Measurements from ENCODE around the gene MFSD11.
A peak's percentile ranks its signal among the peaks of the same experiment; 100 is the strongest.
"Not testable (repeated sequence)": the region's sequence is repeated elsewhere in the genome, so short reads cannot be mapped to it uniquely, and the experiment has no call there.

The MFSD11 gene

DNA sequence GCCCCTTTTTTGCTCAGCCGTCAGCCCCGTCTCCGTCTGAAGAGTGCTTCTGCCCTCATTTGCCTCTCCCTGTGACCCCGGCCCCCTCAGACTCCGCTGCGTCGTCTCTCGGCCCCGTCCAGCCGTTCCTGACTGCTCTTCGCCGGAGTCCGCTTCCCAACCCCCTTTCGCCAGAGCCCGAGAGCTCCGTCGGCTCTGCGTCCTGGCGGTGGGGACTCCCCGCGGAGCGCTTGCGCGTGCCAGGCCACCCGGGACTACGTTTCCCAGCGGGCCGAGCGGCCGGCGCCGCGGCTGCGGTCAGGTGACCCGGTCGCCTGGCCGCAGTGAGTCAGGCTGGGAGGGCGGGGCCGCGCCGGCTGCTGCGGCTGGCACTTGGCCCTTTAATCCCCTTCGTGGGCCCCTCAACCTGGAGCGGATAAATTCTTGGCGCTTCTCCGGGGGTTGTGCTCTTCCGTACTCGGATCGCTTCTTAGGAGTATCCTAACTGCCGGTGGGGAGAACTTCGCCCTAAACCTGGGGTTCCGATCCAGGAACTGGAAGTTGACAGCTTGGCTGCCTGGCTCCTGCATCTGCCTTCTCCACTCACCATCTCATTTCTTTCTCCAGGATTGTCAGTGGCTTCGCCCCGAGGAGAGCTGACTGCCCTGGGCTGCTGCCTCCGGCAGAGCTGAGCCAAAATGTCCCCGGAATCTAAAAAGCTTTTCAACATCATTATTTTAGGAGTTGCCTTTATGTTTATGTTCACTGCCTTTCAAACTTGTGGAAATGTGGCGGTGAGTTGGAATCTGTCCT lies at the start of gene MFSD11:
TSS of gene MFSD11 (plus strand) at position 444 of the 792 bp plus-strand sequence. CDS start at position 678, 234 bp downstream.
- peak; percentile 98 for DNase-seq (ENCODE audit: low spot score)

DNA sequence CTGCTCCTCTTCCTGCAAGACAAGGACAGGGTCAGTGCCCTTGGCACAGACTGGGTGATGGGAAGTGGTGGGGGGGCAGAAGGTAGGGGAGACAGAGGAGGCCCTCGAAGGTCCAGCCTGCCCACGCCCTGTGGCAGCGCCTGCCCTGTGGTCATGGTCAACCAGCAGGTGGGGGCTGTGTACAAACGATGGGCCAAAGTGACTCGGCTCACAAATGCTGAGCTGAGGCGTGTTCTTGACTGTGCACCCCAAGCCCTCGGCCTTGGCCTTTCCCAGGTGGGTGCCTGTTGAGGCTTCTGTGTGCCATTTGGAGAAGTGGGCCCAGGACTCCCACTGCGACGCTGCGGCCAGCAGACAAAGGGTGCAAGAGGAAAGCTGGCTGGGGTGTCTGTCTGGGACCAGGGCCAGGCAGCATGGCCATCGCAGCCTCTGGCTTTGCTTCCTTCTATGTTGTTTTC lies 49.7 kb upstream of the MFSD11 start:
- no peak for DNase-seq (ENCODE audit: low spot score)

DNA sequence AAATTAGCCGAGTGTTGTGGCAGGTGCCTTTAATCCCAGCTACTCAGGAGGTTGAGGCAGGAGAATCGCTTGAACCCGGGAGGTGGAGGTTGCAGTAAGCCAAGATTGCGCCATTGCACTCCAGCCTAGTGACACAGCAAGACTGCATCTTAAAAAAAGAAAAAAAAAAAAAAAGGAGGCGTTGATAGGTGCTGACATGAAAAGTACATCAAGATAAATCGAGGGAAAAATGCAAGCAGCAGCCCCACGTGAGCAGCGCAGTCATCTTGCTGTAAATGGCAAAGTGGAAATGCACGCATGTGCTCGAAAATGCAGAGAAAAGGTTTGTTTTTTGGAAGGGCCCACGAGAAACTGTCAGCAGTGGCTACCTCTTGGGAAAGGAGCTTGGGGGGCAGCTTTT lies 48.1 kb upstream of the MFSD11 start:
- no peak for DNase-seq (ENCODE audit: low spot score)

DNA sequence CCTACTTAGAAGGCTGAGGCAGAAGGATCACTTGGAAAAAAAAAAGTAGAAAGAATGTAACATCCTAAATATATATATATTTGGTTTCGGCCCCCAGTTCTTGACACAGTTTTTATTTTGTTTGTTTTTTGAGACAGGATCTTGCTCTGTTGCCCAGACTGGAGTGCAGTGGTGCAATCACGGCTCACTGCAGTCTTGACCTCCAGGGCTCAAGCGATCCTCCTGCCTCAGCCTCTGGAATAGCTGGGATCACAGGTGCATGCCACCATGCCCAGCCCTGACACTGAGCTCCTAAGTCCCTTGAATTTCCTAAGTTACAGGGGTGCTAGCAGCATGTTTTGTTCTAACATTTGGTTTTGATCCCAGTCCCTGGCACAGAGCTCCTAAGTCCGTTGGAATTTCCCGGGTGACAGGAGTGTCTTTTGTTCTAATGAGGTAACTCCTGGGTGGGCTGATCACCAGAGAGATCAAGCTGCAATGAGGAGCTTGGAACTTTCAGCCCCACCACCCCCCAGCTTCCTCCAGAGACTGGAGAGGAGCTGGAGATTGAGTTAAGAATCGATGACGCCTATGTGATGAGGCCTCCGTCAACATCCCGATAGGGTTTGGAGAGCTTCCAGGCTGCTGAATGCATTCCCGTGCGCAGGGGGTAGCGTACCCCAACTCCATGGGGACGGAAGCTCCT lies 47.2 kb upstream of the MFSD11 start:
- DNase-seq (ENCODE audit: low spot score) = no peak

DNA sequence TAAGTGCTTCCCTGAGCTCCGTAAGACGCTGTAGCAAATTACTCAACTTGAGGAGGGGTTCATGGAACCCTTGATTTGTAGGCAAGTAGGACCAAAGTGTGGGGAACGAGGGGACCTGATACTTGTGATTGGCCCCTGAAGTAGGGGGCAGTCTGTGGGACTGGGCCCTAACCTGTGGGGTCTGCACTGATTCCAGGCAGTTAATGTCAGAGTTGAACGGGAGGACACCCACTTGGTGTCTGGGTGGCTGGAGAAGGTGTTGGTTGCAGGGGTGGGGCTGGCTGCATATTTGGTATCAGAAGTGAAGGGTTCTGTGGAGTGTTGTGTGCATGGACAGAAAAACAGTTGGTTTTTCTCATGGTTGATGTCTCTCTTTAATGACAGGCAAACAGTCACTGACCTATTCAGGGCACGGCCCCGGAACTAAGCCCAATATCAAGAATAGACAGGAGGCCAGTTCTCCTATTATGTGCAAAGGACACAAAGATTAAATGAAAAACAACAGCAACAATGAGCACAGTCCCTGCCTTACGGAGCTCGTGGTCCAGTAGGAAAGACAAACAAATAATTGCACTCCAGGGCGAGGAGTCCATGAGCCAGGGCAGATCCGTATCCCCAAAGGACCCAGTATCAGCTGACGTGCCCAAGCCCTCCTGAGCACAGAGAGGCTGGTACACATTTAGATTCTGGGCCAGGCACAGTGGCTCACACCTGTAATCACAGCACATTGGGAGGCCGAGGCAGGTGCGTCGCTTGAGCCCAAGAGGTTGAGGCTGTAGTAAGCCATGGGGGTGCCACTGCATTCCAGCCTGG lies 46.3 kb upstream of the MFSD11 start:
- DNase-seq (ENCODE audit: low spot score) = no peak

DNA sequence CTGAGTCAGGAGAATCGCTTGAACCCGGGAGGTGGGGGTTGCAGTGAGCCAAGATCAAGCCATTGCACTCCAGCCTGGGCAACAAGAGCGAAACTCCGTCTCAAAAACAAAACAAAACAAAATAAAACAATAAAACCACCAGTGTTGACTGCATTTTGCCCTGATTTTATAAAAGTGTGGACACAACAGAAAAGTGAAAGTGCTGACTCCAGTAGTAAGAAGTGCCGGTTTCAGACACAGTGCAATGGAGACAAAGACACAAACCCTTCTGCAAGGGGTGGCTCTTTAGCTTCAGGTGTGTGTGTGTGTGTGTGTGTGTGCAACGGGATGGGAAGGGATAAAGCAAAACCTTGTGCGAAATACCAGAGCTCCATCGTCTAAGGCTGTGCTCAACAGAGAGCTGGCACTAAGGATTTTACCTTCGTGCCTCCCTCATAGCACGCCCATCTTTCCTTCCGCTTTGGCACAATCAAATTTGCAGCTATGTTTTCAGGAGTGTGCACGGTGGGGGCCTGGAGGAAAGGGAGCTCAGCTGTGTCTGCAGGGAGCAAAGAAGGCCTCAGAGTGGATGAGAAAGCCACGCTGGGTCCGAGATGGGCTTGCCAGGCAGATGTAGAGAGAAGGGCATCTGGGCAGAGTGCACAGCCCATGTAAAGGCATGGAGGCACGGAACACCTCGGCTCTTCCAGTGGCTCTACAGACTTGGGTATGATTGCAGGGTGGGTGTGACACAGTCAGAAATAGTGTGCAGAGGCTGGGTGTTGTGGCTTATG lies 42.7 kb upstream of the MFSD11 start:
- DNase-seq (ENCODE audit: low spot score) = no peak

DNA sequence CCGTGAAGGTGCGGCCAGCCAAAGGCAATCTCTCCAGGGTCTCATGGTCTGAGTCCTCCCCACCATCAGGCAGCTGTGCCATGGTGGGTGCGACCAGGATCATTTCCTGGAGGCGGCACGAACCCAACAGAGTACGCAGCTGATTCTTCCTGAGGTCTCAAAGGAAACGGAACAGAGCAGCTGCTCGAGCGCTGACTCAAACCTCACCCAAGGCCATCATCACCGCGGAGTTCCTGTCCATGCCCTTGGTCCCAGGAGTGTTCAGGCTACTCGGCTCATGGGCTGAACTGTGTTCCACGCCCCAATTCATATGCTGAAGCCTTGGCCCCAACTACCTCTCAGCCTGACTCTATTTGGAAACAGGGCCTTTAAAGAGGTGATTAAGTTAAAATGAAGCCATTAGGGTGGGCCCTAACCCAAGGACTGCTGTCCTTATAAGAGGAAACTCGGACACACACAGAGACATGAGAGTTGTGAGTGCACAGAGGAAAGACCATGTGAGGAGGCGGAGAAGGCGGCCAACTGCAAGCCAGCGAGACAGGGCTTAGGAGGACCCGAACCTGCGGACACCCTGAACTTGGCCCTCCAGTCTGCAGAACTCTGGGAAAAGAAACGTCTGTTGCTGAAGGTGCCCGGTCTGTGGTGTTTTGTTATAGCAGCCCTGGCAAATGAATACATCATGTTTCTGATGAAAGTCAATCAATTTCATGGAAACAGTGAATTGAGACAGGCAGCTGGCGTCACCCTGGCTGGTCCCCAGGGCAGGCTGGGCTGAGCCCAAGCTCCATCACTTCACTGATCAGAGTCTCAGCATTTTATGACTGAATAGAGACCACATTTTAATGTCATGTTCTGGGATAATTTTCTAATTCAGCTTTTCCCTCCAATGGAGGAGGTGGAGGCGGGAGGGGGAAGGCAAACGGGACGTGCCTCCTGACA lies 40.9 kb upstream of the MFSD11 start:
- no peak for DNase-seq (ENCODE audit: low spot score)

DNA sequence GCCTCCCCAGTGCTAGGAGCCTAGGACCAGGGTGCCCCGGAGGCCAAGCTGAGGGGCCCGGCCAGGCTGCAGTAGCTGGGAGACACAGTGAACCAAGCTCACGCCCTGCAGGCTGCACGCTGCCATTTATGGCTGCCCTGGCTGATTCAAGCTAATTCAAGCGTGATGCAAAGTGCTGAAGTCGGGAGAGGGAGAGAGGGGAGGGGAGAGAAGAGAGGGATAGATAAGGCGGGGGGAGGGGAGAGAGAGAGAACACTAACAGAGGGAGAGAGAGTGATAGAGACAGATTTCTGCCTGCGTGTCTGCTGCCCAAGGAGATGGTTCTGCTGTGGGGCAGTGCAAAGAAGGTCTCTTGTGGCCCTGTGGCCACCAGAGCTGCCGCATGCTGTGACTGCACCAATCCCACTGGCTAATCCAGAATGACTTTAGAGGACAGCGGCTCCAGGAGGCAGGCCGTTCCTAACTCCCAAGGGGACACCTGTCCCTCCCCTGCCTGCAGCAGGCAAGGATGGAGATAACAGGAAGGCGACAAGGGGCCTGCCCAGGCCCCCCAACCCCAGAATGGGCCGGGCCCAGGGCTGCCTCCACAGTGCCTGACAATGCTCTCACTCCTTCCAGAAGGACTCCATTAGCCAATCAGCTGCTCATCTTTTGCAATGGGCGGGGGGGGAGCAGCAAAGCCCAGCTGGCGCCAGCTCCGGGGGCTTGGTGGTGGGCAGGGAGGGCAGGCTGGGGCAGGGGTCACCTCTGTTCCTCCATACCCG lies 40.0 kb upstream of the MFSD11 start:
- DNase-seq (ENCODE audit: low spot score) = peak; percentile 74

DNA sequence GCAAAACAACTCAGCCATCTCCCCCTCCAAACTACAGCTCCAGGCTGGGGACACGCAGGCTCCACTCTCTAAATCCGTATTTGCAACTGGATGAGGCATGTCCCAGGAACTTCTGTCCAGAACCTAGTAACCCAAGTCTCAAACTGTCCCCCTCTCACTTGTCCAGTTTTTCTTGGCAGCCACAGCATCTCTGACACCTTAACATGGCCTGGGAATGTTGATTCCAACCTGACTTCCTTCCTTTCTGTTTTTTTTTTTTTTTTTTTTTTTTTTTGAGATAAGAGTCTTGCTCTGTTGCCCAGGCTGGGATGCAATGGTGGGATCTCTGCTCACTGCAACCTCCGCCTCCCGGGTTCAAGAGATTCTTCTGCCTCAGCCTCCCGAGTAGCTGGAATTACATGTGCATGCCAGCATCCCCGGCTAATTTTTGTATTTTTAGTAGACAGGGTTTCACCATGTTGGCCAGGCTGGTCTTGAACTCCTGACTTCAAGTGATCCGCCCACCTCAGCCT lies 39.4 kb upstream of the MFSD11 start:
- DNase-seq (ENCODE audit: low spot score) = not testable (repeated sequence)

DNA sequence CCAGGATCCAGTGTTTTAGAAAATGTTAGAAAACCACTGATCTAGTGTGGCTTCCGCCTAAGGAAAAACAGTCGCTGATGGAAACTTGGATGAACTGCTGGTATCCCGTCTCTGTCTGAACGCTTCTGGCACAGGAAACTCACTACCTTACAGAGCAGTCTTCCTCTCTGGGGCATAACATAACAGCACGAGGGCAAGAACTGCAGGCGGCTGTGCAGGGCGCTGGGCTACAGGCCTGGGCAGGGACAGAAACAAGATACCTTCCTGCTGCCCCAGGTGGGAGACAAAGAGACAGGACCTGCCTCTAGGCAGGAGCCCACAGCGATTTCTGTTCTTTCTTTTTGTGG lies 37.7 kb upstream of the MFSD11 start:
- DNase-seq (ENCODE audit: low spot score) = no peak

DNA sequence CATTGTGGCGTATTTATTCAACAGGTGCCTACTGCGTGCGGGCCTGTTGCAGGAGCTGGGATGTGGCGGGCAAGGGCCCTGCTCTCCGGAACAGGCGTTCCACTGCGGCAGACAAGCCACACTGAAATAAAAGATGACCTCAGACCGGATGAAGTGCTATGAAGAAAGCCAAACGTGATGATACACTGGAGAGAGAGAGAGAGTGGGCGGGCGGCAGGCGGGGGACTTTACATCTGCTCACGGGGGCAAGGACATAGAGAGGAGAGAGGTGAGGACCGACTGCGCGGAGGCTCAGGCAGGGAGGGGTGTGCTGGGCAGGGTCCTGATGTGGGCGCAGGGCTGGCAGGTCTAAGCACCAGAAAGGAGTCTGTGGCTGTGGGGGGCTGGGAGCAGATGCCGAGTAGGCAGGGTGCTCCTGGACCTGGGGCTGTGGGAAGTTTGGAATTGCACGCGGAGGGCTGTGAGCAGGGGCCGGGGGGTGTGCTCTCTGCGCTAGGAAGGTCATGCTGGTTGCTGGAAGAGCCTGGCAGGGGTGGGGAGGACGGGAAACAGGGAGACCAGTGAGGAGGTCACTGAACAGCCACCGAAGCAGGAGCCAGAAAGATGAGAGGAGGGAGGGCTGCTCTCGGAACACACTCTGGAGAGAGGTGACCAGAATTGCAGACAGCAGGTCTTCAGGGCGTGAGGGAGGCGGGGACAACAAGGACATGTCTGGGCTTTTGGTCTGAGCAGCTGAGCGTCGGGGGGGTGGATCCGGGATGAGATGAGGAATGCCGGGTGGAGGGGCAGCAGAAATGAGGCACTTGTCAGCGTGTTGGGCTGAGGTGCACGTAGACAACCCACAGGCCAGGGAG lies 37.1 kb upstream of the MFSD11 start:
- DNase-seq (ENCODE audit: low spot score) = peak; percentile 51

DNA sequence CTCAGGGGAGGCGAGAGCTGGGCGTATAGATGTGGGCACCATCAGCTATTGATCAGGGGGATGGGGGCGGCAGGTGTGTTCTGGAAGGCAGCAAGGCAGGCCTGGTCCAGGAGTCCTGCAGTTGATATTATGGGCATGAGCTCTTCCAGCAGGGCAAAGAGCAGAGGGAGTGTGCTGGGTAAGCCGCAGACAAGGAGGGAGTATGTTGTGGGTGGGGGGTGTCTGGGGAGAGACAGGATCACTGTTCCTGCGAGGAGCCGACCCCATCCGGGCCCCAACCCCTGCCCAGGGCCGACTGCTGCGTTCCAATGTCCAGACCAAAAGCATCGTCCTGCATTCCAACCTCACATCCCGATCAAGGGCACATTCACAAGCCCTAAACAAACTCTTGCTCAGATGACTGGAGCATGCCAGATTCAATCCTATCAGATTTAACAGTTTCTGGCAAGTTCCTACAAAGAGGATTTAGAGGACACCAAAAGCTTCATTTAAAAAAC lies 36.4 kb upstream of the MFSD11 start:
- peak; percentile 52 for DNase-seq (ENCODE audit: low spot score)

DNA sequence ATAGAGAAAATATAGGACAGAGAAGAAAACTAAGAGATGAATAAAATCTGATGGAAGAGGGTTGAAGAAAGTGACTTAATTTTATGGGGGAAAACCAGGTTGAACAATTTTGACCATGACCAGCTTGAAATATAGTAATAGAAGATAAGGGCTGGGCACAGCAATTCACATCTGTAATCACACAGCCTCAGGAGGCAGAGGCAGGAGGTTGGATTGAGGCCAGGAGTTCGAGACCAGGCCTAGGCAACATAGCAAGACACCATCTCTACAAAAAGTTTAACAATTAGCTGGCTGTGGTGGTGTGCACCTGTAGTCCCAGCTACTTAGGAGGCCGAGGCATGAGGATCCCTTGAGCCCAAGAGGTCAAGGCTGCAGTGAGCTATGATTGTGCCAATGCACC lies 35.8 kb upstream of the MFSD11 start:
- DNase-seq (ENCODE audit: low spot score) = no peak

DNA sequence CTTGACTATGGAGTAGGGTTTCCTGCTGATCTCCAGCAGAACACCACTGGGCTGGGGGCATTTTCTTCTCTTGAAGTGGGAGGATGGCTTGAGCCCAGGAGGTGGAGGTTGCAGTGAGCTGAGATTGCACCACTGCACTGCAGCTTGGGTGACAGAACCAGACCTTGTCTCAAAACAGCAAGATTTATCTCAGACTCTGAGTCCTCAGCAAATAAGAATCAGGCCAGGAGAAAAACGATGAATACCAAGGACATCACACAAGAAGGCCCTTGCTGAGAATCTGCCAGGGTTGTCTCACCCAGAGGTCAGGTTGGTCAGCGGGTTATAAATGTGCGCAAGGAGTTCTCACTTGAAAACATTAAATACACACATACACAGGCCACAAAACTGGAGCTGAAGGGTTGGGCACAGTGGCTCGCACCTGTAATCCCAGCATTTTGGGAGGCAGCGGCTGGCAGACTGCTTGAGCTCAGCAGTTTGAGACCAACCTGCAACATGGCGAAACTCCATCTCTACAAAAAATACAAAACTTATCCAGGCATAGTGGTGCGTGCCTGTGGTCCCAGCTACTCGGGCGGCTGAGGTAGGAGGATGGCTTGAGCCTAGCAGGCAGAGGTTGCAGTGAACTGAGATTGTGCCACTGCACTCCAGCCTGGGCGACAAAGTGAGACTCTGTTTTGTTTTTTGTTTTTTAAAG lies 34.8 kb upstream of the MFSD11 start:
- DNase-seq (ENCODE audit: low spot score) = no peak

DNA sequence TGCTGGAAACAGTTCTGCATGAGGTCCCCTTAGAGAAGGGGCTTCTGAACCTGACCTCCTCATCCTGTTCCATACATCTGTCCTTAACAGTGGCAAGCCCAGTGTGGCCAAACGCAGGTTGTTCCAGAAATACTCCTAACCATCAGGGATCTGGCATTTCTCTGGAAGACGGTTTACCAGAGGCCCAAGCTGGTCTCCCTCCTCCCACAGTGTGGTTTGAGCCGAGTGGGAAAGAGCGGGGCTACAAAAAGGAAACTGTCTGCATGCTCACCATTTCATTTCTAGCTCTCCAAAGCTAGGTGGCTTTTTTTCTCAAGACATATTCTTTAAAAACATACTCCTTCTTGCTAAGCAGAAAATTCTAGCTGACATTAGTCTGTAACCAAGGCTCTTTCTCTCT lies 33.1 kb upstream of the MFSD11 start:
- DNase-seq (ENCODE audit: low spot score) = no peak

DNA sequence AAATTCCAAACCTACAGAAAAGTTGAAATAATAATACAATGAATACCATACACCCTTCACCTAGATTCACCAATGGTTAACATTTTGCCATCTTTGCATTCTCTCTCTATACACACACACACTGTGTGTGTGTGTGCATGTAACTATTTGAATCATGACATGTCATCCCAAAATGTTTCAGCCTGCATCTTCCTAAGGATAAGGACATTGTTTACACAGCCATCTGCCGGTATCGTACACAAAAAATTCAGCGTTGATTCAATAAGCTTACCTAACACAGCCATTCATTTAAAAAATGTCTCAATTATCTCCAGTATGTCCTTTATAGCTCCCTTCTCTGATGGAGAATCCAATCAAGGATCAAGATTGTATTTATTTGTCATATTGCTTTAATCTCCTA lies 31.1 kb upstream of the MFSD11 start:
- no peak for DNase-seq (ENCODE audit: low spot score)

DNA sequence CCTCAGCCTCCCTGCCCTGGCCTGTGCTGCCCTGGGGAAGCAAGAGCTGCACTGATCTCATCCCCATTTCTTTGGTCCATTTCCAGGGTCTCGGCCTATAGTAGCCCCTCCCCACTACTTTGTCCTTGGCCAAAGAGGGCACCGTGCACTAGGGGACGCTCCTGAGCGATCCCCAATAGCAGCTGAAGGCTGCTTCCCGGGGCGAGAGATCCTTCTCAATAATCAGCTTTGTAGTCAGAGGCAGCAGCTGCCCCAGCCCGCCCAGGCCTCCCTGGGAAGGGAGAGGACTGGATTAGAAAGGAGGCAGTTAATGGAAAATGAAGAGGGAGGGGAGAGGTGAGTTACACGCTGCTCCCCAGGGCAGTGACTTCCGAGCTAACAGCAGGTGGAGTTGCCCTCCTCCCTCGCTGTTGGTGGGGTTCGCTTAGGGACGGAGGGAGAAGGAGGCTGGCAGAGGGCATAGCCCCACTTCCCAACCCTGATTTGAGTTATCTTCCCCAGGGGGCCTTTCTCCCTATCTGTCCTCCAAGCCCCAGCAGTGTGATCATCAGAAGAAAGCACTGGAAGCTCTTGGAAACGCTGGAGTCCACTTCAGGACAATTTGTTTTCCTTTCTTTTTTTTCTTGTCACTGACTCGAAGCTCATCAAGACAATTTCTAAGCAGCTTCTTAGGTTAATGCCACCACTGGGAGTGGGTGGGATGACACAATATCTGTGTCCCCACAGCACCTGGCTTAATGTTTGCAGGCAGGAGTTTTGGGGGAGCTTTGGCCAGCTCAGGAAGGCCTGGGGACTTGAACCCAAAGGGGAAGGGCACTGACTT lies 29.7 kb upstream of the MFSD11 start:
- peak; percentile 94 for DNase-seq (ENCODE audit: low spot score)
